VCaP (cell line): ENCODE measurements around the gene PIP4K2B.

Source experiments
- H3K27ac ChIP-seq: fragments of 450-650 bp; 2 replicates; pipeline ENCODE4 v1.5.1; 2017
- CTCF ChIP-seq: fragments of 450-650 bp; conservative IDR thresholded peaks from 2 replicates; pipeline ENCODE4 v1.5.1; 2017; ENCODE audit warnings: mild to moderate bottlenecking, moderate library complexity

Gene PIP4K2B

DNA sequence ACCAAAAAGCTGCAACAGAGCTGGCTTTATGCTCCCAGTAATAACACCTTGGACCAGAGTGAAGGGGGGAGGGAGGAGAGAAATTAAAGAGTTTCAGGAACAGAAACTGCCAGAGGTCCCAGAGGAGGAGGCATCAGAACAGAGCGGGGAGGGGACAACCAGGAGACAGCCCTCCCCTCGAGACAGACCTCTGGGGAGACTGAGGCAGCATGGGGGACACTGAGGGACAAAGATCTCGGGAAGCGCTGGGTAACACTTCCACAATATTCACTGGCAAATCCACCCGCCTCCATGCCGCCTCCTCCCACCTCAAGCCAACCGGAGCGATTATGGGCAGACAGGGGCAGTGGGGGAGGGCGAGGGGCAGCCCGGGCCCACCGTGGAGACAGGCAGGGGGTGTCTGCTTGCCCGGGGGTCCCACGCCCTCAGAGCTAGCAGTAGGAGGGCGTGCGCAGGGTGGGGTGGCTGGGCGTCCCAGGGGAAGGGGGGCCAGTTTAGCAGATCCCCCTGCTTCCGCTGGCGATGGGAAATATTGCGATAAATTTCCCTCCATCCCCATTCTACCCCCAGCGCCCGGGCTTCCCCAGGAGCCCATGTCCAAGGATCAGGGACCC, 52.4 kb downstream of the PIP4K2B start:
- no peak for TF ChIP-seq CTCF
- peak overlapping the region; percentile 92 for H3K27ac ChIP-seq

DNA sequence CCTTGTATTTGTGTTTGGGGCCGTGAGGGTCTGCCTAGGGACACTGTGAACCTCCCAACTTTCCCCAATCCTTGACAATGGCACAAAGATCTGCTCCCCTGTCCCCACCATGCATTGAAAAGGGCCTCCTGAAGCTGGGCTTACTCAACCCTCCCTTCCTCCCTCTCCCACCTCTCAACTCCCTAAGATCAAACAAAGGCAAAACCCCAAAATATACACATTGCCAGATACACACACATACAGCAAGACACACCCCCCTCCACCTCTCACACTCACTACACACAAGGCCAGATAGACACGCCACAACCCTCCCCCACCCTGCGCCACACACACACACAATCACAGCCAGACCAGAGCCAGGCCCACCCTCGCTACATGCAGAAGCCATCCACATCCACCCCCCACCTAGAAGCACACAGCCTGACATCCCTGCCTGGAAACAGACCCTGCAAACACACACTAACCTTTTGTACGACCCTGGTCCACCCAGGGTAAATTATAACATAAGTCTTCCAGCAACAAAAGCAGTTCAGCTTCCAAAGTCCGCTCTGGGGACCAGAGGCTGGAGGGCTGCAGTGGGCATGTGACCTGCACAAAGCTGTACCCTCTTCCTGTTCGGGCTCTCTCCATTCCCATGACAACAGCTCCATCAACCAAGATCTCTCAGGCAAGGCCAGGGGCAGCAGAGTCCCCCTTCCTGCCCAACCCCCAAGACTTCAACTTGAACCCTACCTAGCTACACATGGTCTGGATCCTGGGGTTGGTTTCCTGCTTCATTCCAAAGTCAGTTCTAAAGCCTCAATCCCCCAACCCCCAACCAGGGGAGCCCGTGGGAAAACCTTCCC, 53.1 kb downstream of the PIP4K2B start:
- peak overlapping the region; percentile 92 for H3K27ac ChIP-seq
- TF ChIP-seq CTCF = no peak

DNA sequence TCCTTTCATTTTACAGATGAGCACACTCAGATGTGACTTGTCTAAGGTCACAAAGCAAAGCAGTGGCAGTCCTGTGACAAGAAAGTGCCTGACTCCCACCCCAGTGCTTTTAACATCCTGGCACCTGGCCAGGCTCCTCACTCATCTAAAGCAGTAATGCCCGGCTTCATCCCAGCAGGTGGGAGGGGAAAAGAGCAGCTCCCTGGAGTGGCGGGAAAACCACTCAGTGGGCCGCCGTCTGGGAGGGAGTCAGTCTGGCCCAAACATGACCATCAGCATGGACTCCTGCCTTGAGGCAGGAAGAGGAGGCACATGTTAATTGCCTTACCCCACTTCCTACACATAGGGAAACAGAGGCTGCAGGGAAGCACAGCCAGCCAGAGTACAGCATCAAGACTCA, 53.8 kb downstream of the PIP4K2B start:
- H3K27ac ChIP-seq = peak overlapping the region; percentile 92; the same call in 1 of the 2 replicates
- TF ChIP-seq CTCF = no peak

DNA sequence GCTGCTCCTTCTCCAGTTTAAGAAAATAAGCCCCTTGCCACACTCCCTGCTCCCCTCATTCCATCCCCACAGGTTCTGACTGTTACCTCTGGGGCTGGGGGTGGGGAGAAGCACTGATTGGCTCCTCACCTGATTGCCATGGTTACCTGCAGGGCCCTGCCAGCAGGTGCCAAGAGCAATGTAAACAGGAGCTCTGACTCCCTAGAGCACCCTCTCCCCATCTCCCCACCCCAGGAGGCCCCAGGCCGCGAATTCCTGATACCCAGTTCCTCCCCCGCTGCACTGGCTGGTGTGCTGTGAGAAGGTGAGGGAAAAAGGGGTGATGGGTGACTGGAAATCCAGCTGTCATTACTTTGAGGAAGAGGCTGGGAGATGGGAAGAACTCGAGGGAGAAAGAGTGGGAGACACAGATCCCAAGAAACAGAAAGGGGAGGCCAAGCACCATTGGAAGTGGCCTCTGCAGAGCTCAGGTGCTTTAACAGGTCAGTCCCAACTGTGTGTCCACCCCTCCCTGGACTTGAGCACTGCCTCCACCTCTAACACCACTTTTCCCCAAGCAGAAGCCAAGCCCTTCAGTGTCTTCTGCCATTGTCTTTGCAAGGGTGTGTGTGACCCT, 55.7 kb downstream of the PIP4K2B start:
- H3K27ac ChIP-seq = peak overlapping the region; percentile 74
- TF ChIP-seq CTCF = no peak

- peak overlapping the region; percentile 74 for H3K27ac ChIP-seq
These were observed 56.7 kb downstream of the PIP4K2B start for GRCh38 chr17:38742411-38743308.

DNA sequence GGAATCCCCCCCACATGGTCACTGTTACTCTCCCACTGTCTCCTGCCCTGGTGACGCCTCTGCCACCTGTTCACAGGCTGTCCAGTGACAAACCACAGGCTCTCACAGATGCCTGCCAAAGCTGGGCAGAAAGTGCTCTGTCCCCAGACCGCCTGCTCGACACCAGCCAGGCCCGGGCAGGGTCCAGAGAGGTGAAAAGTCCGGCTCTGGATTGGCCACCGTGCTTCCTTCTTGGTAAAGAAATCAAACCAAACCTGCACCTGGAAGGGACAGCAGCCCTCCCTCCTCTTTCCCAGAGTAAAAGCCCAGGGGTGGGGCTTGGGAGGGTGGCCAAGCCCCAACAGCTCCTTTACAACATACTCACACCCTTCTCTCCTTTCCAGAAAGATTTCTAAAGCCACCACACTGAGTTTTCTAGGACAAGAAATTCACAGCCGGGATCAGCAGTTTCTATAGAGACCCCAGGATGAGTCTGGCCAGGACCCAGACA, 57.4 kb downstream of the PIP4K2B start:
- peak overlapping the region; percentile 74 for H3K27ac ChIP-seq
- TF ChIP-seq CTCF = no peak

More at GRCh38 chr17:38742411-38743308, 56.7 kb downstream of the PIP4K2B start:
- TF ChIP-seq CTCF = no peak
